Body of pancreas (tissue), 4 donors: ENCODE data around the gene IRAK1BP1.
"Not testable (repeated sequence)": the region's sequence is repeated elsewhere in the genome, so short reads cannot be mapped to it uniquely, and the experiment has no call there.

Experiments used
- CTCF ChIP-seq, 7 experiments: fragments of 450-650 bp in 4 of 7; fragments of 200-600 bp in 3 of 7; sonication (generic) in 3 of 7; IDR thresholded peaks; one replicate each; pipeline ENCODE4 v1.5.1; 2016 to 2019; ENCODE audit warnings: antibody characterized with exemption in 7 of 7
- POLR2A ChIP-seq, 3 donors: fragments of 450-650 bp; IDR thresholded peaks; one replicate each; pipeline ENCODE4 v1.6.1; 2016; ENCODE audit warnings: antibody characterized with exemption in 3 of 3, mild to moderate bottlenecking in 2 of 3

- not testable (repeated sequence) for TF ChIP-seq CTCF, POLR2A (IDR thresholded peaks at IDR 0.05)
Measured at GRCh38 chr6:78858339-78858938, 8.9 kb upstream of the IRAK1BP1 start.
